CD4-positive, CD25-positive, alpha-beta regulatory T cell (primary cell): ENCODE data around the gene PDE4D. TPM values are rescaled to one million over a fixed set of nuclear protein-coding genes. Genes with fewer than 3 reads are reported as not detected.

Experiments
- ATAC-seq, 2 donors: fragments of 150-1000 bp; cut with Tn5 transposase; one replicate each; pipeline ENCODE4 v1.10.0; 2021; ENCODE audit warnings: low read depth in 2 of 2, moderate number of reproducible peaks in 2 of 2, moderate library complexity in 1 of 2
- DNase-seq, 3 donors: peaks; one replicate each; pipeline versions ENCODE4 v3.0.0 to v3.0.0-alpha.2; 2012 to 2022; ENCODE audit warnings: mixed read lengths in 1 of 3
- H3K27ac ChIP-seq: one replicate; pipeline ENCODE4 v1.7.0; 2013; ENCODE audit warnings: mild to moderate bottlenecking, low read length; ENCODE audit not compliant: insufficient read depth, poor library complexity, severe bottlenecking
- H3K27me3 ChIP-seq: one replicate; pipeline ENCODE4 v1.7.0; 2013; ENCODE audit warnings: low read length; ENCODE audit not compliant: control insufficient read depth, insufficient read depth
- H3K36me3 ChIP-seq: one replicate; pipeline ENCODE4 v1.7.0; 2013; ENCODE audit warnings: mild to moderate bottlenecking, low read length, moderate library complexity; ENCODE audit not compliant: control insufficient read depth, insufficient read depth
- H3K4me1 ChIP-seq: 2 replicates; pipeline ENCODE4 v1.7.0; 2013; ENCODE audit warnings: mild to moderate bottlenecking, low read length; ENCODE audit not compliant: insufficient read depth, control insufficient read depth, poor library complexity, severe bottlenecking
- H3K4me3 ChIP-seq: one replicate; pipeline ENCODE4 v1.7.0; 2013; ENCODE audit warnings: low read depth, mild to moderate bottlenecking, low read length, moderate library complexity
- H3K9me3 ChIP-seq, 2 experiments: 1 replicate in 1 of 2; 2 replicates in 1 of 2; pipeline ENCODE4 v1.7.0; 2013; ENCODE audit warnings: low read length in 2 of 2, mild to moderate bottlenecking in 1 of 2, moderate library complexity in 1 of 2; ENCODE audit not compliant: control insufficient read depth in 2 of 2
- H3K27ac Mint-ChIP-seq, 3 donors: one replicate each; pipeline ENCODE4 v1.8.0; 2020 to 2022; ENCODE audit warnings: mild to moderate bottlenecking in 3 of 3, mixed read lengths in 3 of 3, moderate library complexity in 2 of 3
- H3K27me3 Mint-ChIP-seq: one replicate; pipeline ENCODE4 v1.8.0; 2022; ENCODE audit warnings: mild to moderate bottlenecking, mixed read lengths
- H3K36me3 Mint-ChIP-seq: one replicate; pipeline ENCODE4 v1.8.0; 2020; ENCODE audit warnings: mixed read lengths
- H3K4me1 Mint-ChIP-seq, 4 donors: one replicate each; pipeline ENCODE4 v1.8.0; 2020 to 2022; ENCODE audit warnings: mixed read lengths in 4 of 4, mild to moderate bottlenecking in 1 of 4
- H3K4me3 Mint-ChIP-seq, 4 donors: one replicate each; pipeline ENCODE4 v1.8.0; 2020 to 2022; ENCODE audit warnings: mild to moderate bottlenecking in 4 of 4, mixed read lengths in 4 of 4, moderate library complexity in 3 of 4
- H3K9me3 Mint-ChIP-seq, 7 donors: one replicate each; pipeline ENCODE4 v1.8.0; 2020 to 2022; ENCODE audit warnings: mixed read lengths in 7 of 7, mild to moderate bottlenecking in 3 of 7, moderate library complexity in 2 of 7
- polyA plus RNA-seq, 4 donors: library from polyadenylated mRNA; unstranded; fragments of 300-500 nt; fragmentation: Illumina TruSeq; gene quantifications; one replicate each; pipeline ENCODE4 v1.2.3, GENCODE V29; 2021
- total RNA-seq: library from RNA; stranded (reverse); gene quantifications from one replicate; pipeline ENCODE4 v1.2.3, GENCODE V29; 2022

Gene PDE4D
- total and polyA plus RNA-seq, 5 donors from 2014 or later = 2.1 to 39.9 (median 4.8) TPM

DNA sequence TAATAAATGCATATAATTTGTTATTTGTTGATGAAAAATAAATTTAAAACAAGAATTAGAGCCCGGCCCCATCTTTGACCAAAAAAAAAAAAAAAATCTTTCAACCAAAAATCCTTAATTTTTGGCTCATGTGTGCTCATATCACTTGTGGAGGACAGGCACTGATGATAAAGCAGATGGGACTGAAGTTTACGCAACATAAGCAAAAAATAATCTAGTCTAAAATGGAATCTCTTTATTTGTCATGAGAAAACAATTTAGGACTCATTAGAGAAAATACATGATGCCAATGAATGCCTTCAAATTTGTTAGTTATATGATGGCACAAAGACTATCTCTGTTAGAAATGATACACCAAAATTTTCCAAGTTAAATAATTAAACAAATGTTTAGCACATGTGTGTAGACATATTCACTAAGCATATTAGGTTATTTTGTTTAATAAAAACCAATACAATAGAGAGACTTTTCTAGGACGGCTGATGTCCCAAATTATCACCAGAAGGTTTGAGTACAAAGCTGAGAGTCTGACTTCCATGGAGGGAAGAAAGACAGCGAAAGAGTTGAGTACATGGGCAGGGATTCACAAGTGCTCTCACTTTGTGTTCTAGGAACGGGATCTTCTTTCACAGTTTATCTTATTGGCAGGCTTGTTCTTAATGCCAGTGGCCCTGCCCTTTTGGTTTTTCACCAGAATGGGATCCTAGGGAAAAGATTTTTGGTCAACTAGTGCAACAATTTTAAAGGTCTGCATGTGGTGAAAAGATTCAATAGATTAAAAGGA, 689.2 kb downstream of the PDE4D start:
- Histone ChIP-seq H3K36me3 (no peaks in the 10 kb centered on the region), H3K27me3 (no peaks in the 10 kb centered on the region), H3K9me3 (no peaks in the 10 kb centered on the region), H3K4me1 (no peaks in the 10 kb centered on the region), H3K27ac (no peak overlapping the region), H3K4me3 (no peak overlapping the region)
- no peaks in the 10 kb centered on the region for H3K36me3 Mint-ChIP-seq
- no peaks in the 10 kb centered on the region for H3K9me3 Mint-ChIP-seq
- no peak for DNase-seq
- no peak overlapping the region for H3K27ac Mint-ChIP-seq
- no peak for ATAC-seq
- H3K27me3 Mint-ChIP-seq = no peaks in the 10 kb centered on the region
- H3K4me1 Mint-ChIP-seq = no peaks in the 10 kb centered on the region
- no peak overlapping the region for H3K4me3 Mint-ChIP-seq

DNA sequence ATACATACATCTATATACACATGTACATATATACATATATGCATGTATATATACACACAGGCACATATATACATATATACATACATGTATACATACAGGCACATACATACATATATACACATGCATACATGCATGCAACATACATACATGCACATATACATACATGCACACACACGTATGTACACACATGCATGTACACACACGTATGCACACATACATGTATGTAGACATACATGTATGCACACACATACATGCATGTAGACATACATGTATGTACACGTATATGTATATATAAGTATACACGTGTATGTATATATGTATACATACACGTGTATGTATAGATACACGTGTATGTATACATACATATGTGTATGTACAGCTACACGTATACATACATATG, 693.7 kb downstream of the PDE4D start:
- Mint-ChIP-seq H3K27ac (no peak overlapping the region), H3K9me3 (peaks cover 0 to 3% (median 0%) of the 10 kb centered on the region in 7 donors), H3K4me3 (no peak overlapping the region), H3K27me3 (peaks cover 4% of the 10 kb centered on the region), H3K36me3 (no peaks in the 10 kb centered on the region), H3K4me1 (no peaks in the 10 kb centered on the region)
- Histone ChIP-seq H3K36me3 (no peaks in the 10 kb centered on the region), H3K27ac (no peak overlapping the region), H3K9me3 (no peaks in the 10 kb centered on the region), H3K4me3 (no peak overlapping the region), H3K4me1 (no peaks in the 10 kb centered on the region), H3K27me3 (no peaks in the 10 kb centered on the region)
- ATAC-seq = no peak
- no peak for DNase-seq

DNA sequence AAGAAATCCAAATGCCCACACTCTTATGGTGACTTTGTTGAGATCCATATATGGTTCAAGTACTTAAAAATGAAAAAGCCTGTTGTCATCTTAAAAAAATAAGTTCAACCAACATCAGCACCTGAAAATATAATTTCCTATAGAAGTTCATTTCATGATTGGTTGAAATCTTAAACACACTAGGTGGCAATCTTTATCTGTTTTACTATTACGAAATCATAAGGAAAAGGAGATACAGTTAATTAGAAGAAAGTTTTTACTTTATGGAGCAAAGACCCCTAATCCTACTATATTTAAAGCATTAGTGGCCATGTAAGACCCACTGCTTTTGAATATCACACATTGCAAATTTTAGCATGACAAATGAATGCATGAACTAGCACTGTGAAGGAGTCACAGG, 694.7 kb downstream of the PDE4D start:
- Mint-ChIP-seq H3K27me3 (peaks cover 4% of the 10 kb centered on the region), H3K36me3 (no peaks in the 10 kb centered on the region), H3K4me3 (no peak overlapping the region), H3K27ac (no peak overlapping the region), H3K9me3 (peaks cover 0 to 6% (median 0%) of the 10 kb centered on the region in 7 donors), H3K4me1 (no peaks in the 10 kb centered on the region)
- Histone ChIP-seq H3K4me1 (no peaks in the 10 kb centered on the region), H3K9me3 (no peaks in the 10 kb centered on the region), H3K27me3 (no peaks in the 10 kb centered on the region), H3K36me3 (no peaks in the 10 kb centered on the region), H3K27ac (no peak overlapping the region), H3K4me3 (no peak overlapping the region)
- ATAC-seq (no peak), DNase-seq (no peak)

DNA sequence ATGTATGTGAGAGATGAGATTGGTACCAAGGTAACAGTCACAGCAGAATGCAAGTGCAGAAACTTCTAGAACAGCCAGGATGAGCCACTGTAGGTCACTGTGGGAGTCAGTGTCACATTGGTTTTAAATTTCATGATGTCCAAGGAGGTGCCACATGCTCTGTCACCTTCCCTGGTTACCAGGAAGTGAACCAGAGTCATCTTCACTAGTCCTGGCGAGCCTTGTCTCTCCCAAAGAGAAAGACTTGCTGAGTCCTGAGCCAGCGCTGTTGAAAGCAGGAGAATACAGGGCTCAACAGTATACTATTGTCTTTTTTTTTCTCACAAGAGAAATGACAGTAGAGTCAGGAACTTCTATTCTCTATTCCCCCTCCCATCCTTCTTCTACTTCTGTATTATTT, 695.2 kb downstream of the PDE4D start:
- Mint-ChIP-seq H3K27ac (no peak overlapping the region), H3K36me3 (no peaks in the 10 kb centered on the region), H3K4me3 (no peak overlapping the region), H3K4me1 (no peaks in the 10 kb centered on the region), H3K9me3 (peaks cover 0 to 6% (median 0%) of the 10 kb centered on the region in 7 donors), H3K27me3 (peaks cover 4% of the 10 kb centered on the region)
- H3K4me3 ChIP-seq = no peak overlapping the region
- H3K27me3 ChIP-seq = no peaks in the 10 kb centered on the region
- DNase-seq (no peak), ATAC-seq (no peak)
- H3K36me3 ChIP-seq = no peaks in the 10 kb centered on the region
- H3K4me1 ChIP-seq = no peaks in the 10 kb centered on the region
- no peak overlapping the region for H3K27ac ChIP-seq
- no peaks in the 10 kb centered on the region for H3K9me3 ChIP-seq

DNA sequence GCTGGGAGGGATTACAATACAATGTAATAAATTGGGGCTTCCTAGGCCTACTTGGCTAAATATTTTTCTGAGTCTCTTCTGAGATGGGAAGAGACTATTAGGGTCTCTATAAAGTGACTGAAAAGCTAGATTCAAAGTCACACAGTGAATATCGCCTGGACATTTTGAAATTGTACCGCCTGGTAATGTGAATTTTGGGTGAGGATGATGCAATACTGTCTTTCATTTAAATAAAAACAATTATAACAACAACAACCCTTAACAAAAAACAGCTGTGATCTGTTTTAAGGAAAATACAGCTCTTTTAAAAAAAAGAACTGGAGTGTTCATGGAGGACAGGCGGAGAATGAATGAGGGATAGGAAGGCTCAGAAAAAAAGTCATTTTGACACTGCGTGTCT, 695.6 kb downstream of the PDE4D start:
- Histone ChIP-seq H3K4me3 (no peak overlapping the region), H3K9me3 (no peaks in the 10 kb centered on the region), H3K27ac (no peak overlapping the region), H3K27me3 (no peaks in the 10 kb centered on the region), H3K4me1 (no peaks in the 10 kb centered on the region), H3K36me3 (no peaks in the 10 kb centered on the region)
- H3K9me3 Mint-ChIP-seq = peaks cover 0 to 6% (median 0%) of the 10 kb centered on the region in 7 donors
- H3K27me3 Mint-ChIP-seq = peaks cover 4% of the 10 kb centered on the region
- no peak overlapping the region for H3K4me3 Mint-ChIP-seq
- H3K4me1 Mint-ChIP-seq = no peaks in the 10 kb centered on the region
- no peak overlapping the region for H3K27ac Mint-ChIP-seq
- ATAC-seq = no peak
- no peaks in the 10 kb centered on the region for H3K36me3 Mint-ChIP-seq
- DNase-seq = no peak

DNA sequence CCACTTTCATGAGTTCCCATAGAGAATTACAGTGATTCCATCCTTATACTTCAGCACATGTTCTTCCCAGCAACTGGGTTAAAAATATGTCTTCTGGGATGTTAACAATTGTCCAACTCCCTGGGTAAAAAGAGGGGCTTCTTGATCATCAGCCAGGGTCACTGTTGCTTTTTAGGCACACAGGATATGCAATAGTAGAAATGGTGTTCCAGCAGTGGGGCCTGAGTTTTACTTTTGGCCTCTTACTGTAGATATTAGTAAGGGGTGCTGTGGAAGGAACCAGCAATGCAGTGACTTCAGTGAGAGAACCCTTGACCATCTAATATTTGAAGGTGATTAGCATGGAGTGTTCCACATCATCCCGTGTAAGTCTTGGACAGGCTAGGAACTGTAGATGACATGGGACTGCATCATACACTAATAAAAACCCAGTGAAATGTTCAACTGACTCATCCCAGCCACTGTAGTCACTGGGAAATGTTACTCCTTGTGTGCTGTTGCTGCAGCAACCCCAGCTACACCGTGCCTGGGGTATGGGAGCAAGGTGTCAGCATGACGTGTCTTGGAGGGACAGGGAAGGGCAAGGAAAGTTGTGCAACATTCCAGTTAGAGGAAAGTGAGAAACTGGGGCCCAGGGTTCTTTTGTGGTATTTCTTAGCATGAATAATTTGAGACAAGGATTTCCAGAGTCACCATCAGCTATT, 699.8 kb downstream of the PDE4D start:
- no peak for DNase-seq
- Mint-ChIP-seq H3K9me3 (peaks cover 0 to 6% (median 0%) of the 10 kb centered on the region in 7 donors), H3K4me3 (no peak overlapping the region), H3K27ac (peak overlapping the region in 1 of 3 donors; percentile 59), H3K27me3 (peaks cover 13% of the 10 kb centered on the region), H3K4me1 (peaks cover 0 to 1% (median 0%) of the 10 kb centered on the region in 4 donors), H3K36me3 (no peaks in the 10 kb centered on the region)
- H3K4me1 ChIP-seq = peaks cover under 1% of the 10 kb centered on the region
- peaks cover 5% of the 10 kb centered on the region for H3K27me3 ChIP-seq
- no peak overlapping the region for H3K4me3 ChIP-seq
- no peaks in the 10 kb centered on the region for H3K36me3 ChIP-seq
- no peaks in the 10 kb centered on the region for H3K9me3 ChIP-seq
- ATAC-seq = no peak
- no peak overlapping the region for H3K27ac ChIP-seq

DNA sequence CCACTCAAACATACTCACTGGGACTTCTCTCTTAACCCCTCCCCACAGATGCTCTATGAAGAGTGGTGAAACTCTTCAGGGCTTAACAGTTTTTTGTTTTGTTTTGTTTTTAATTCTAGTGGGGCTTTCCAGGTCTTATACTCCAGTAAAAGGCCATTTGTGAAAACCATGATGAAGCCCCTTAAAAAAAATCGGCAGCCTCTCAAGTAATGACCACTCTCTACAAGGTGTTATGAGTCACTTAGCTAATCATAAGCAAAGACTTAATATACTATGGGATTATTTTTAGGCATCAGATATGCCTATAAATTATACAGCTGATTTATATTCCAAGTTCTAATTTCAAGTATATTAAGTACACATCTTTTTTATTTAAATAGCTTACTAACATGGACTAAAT, 702.8 kb downstream of the PDE4D start:
- Histone ChIP-seq H3K27ac (no peak overlapping the region), H3K4me3 (no peak overlapping the region), H3K36me3 (no peaks in the 10 kb centered on the region), H3K27me3 (peaks cover 12% of the 10 kb centered on the region), H3K9me3 (no peaks in the 10 kb centered on the region), H3K4me1 (peaks cover 6% of the 10 kb centered on the region)
- no peak for ATAC-seq
- no peak overlapping the region for H3K4me3 Mint-ChIP-seq
- DNase-seq = no peak
- H3K36me3 Mint-ChIP-seq = no peaks in the 10 kb centered on the region
- peaks cover 0 to 6% (median 0%) of the 10 kb centered on the region in 7 donors for H3K9me3 Mint-ChIP-seq
- peaks cover 17% of the 10 kb centered on the region for H3K27me3 Mint-ChIP-seq
- H3K27ac Mint-ChIP-seq = no peak overlapping the region
- H3K4me1 Mint-ChIP-seq = peaks cover 0 to 4% (median 3%) of the 10 kb centered on the region in 4 donors
